Gastrocnemius medialis (tissue), 4 donors: ENCODE results near the gene SMAD3.

Source experiments
- POLR2A ChIP-seq, 2 donors: fragments of 450-650 bp; IDR thresholded peaks; one replicate each; pipeline ENCODE4 v1.6.1; 2017; ENCODE audit warnings: antibody characterized with exemption in 2 of 2, mild to moderate bottlenecking in 2 of 2, moderate library complexity in 2 of 2
- TF ChIP-seq, protein P1 (sequence below), 5 experiments: fragments of 450-650 bp in 3 of 5; fragments of 200-600 bp in 2 of 5; sonication (generic) in 2 of 5; IDR thresholded peaks in 4 of 5; conservative IDR thresholded peaks in 1 of 5; 1 replicate in 4 of 5; 2 replicates in 1 of 5; pipeline ENCODE4 v1.5.1; 2016 to 2019; ENCODE audit warnings: antibody characterized with exemption in 5 of 5, mild to moderate bottlenecking in 3 of 5, moderate library complexity in 3 of 5

DNA sequence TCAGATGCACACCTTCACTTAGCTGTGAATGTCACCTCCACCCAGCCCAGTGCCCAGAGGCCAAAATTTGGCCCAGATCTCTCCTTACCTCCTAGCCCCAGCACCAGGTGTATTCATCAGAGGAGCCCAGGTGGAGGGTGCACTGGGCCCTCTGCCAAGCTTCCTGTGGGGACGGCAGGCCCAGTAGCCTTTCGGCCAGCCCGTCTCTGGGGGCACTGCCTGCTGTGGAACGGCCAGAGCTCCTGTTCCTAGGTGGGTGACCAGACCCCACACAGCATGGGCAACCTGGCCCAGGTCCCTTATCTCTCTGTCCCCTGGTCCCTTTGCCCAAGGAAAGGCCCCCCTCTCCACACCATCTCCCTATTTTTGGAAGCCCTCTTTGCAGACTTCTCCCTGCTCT is 121.3 kb downstream of the SMAD3 start:
- TF ChIP-seq, protein P1, sequence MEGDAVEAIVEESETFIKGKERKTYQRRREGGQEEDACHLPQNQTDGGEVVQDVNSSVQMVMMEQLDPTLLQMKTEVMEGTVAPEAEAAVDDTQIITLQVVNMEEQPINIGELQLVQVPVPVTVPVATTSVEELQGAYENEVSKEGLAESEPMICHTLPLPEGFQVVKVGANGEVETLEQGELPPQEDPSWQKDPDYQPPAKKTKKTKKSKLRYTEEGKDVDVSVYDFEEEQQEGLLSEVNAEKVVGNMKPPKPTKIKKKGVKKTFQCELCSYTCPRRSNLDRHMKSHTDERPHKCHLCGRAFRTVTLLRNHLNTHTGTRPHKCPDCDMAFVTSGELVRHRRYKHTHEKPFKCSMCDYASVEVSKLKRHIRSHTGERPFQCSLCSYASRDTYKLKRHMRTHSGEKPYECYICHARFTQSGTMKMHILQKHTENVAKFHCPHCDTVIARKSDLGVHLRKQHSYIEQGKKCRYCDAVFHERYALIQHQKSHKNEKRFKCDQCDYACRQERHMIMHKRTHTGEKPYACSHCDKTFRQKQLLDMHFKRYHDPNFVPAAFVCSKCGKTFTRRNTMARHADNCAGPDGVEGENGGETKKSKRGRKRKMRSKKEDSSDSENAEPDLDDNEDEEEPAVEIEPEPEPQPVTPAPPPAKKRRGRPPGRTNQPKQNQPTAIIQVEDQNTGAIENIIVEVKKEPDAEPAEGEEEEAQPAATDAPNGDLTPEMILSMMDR (IDR thresholded peaks at IDR 0.05 in 4 of 5, conservative IDR thresholded peaks at IDR 0.05 in 1 of 5): no peak
- peak in 1 of 2 donors; percentile 40 for TF ChIP-seq POLR2A (IDR thresholded peaks at IDR 0.05)
